Gastrocnemius medialis (tissue), 4 donors: Measurements from ENCODE around the gene FBLIM1. TPM values are rescaled to one million over a fixed set of nuclear protein-coding genes. Genes with fewer than 3 reads are reported as not detected.

Source experiments
- ATAC-seq, 2 donors: fragments of 150-250 bp; one replicate each; pipeline ENCODE4 v1.9.1; 2016
- DNase-seq, 2 donors: peaks; one replicate each; pipeline ENCODE4 v3.0.0-alpha.2; 2019
- H3K27ac ChIP-seq, 4 donors: fragments of 200-600 bp; sonication (generic); 1 replicate in 1 of 4; 2 replicates in 3 of 4; pipeline ENCODE4 v1.5.1; 2016 to 2018; ENCODE audit warnings: mild to moderate bottlenecking in 2 of 4, moderate library complexity in 1 of 4
- H3K27me3 ChIP-seq, 3 donors: fragments of 200-600 bp; sonication (generic) in 2 of 3; 1 replicate in 1 of 3; 2 replicates in 2 of 3; pipeline versions ENCODE4 v1.5.1 to v1.6.0; 2016 to 2019; ENCODE audit warnings: mild to moderate bottlenecking in 1 of 3, moderate library complexity in 1 of 3
- H3K36me3 ChIP-seq, 2 donors: fragments of 200-600 bp; sonication (generic) in 1 of 2; one replicate each; pipeline ENCODE4 v1.5.1; 2017 to 2018
- H3K4me1 ChIP-seq, 2 donors: fragments of 200-600 bp; sonication (generic) in 1 of 2; one replicate each; pipeline ENCODE4 v1.5.1; 2016 to 2017; ENCODE audit warnings: mild to moderate bottlenecking in 2 of 2
- H3K4me3 ChIP-seq, 4 donors: fragments of 200-600 bp; sonication (generic) in 3 of 4; 1 replicate in 1 of 4; 2 replicates in 3 of 4; pipeline ENCODE4 v1.5.1; 2016 to 2019; ENCODE audit warnings: mild to moderate bottlenecking in 2 of 4
- H3K9me3 ChIP-seq, 3 donors: fragments of 200-600 bp; sonication (generic) in 2 of 3; 1 replicate in 1 of 3; 2 replicates in 2 of 3; pipeline ENCODE4 v1.5.1; 2016 to 2019
- POLR2A ChIP-seq, 2 donors: fragments of 450-650 bp; IDR thresholded peaks; one replicate each; pipeline ENCODE4 v1.6.1; 2017; ENCODE audit warnings: antibody characterized with exemption in 2 of 2, mild to moderate bottlenecking in 2 of 2, moderate library complexity in 2 of 2
- in situ Hi-C, 4 donors: fragments of 200-750 bp; cut with MboI; loops; one replicate each; pipeline versions ENCODE4 v1.15.0 to v1.8.0; 2017; ENCODE audit warnings: low sequenced_read_pairs in 4 of 4
- intact Hi-C: fragments of 100-400 bp; cut with DNase I; formaldehyde crosslinking; loops from one replicate; pipeline ENCODE4 v1.15.1; 2023; ENCODE audit warnings: low total_unique reads
- total RNA-seq, 4 donors: library from RNA; depleted of rRNA; stranded (reverse); fragments of >200 nt; gene quantifications; one replicate each; pipeline versions ENCODE4 v1.1.0 to v1.2.3, GENCODE V29; 2016
- TF ChIP-seq, protein P1 (sequence below), 5 experiments: fragments of 450-650 bp in 3 of 5; fragments of 200-600 bp in 2 of 5; sonication (generic) in 2 of 5; IDR thresholded peaks in 4 of 5; conservative IDR thresholded peaks in 1 of 5; 1 replicate in 4 of 5; 2 replicates in 1 of 5; pipeline ENCODE4 v1.5.1; 2016 to 2019; ENCODE audit warnings: antibody characterized with exemption in 5 of 5, mild to moderate bottlenecking in 3 of 5, moderate library complexity in 3 of 5

The FBLIM1 gene
- total RNA-seq, 4 donors from 2014 or later, result 1.4 to 3.9 (median 3.8) TPM

GRCh38 chr1:15722411-15722810, 36.2 kb upstream of the FBLIM1 start:
- Histone ChIP-seq H3K27ac (peak overlapping the region; percentile 93 to 96 (median 96)), H3K9me3 (no peaks in the 10 kb centered on the region), H3K4me3 (no peak overlapping the region), H3K27me3 (no peaks in the 10 kb centered on the region), H3K36me3 (peaks cover 0 to 55% of the 10 kb centered on the region in 2 donors), H3K4me1 (peaks cover 50 to 55% of the 10 kb centered on the region in 2 donors)
- intact Hi-C loops, result no loop called here
- in situ Hi-C loops, result no loop called here
- ATAC-seq (no peak), DNase-seq (no peak)
- TF ChIP-seq POLR2A (IDR thresholded peaks at IDR 0.05), result no peak
- TF ChIP-seq, protein P1, sequence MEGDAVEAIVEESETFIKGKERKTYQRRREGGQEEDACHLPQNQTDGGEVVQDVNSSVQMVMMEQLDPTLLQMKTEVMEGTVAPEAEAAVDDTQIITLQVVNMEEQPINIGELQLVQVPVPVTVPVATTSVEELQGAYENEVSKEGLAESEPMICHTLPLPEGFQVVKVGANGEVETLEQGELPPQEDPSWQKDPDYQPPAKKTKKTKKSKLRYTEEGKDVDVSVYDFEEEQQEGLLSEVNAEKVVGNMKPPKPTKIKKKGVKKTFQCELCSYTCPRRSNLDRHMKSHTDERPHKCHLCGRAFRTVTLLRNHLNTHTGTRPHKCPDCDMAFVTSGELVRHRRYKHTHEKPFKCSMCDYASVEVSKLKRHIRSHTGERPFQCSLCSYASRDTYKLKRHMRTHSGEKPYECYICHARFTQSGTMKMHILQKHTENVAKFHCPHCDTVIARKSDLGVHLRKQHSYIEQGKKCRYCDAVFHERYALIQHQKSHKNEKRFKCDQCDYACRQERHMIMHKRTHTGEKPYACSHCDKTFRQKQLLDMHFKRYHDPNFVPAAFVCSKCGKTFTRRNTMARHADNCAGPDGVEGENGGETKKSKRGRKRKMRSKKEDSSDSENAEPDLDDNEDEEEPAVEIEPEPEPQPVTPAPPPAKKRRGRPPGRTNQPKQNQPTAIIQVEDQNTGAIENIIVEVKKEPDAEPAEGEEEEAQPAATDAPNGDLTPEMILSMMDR (IDR thresholded peaks at IDR 0.05 in 4 of 5, conservative IDR thresholded peaks at IDR 0.05 in 1 of 5), result no peak

DNA sequence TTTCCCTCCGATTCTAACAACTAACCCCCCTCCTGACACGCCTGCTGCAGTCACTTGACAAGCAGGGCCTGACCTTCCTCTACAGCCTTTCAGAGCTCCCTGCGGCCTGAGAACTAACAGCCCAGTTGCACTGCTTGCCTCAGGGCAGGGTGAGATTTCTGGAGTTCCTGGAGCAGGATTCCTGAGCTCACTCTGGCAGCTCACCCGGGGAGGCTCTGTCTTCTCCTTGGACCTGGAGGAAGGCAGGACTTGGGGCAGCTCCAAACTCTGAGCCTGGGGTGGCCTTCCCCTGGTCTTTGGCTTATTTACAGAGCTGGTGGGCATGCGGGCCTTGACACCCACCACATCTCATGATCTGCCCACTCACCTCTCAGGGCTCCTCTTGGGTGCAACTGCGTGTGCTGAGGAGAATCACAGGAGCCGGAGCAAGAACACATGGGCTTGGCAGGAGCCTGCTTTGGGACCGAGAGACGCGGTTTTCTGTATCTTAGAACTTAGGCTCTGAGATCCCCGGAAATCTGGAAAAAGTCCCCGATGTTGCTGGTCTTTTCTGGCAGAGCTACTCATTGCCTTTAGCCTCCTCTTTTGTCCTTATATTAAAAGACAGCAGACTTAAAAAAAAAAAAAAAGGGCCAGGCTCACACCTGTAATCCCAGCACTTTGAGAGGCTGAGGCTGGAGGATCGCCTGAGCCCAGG, 35.6 kb upstream of the FBLIM1 start:
- in situ Hi-C loops (no loop called here), intact Hi-C loops (no loop called here)
- ATAC-seq (no peak), DNase-seq (no peak)
- Histone ChIP-seq H3K27ac (peak overlapping the region; percentile 93 to 96 (median 96)), H3K9me3 (no peaks in the 10 kb centered on the region), H3K4me3 (no peak overlapping the region), H3K4me1 (peaks cover 49 to 55% of the 10 kb centered on the region in 2 donors), H3K27me3 (no peaks in the 10 kb centered on the region), H3K36me3 (peaks cover 0 to 61% of the 10 kb centered on the region in 2 donors)
- TF ChIP-seq, protein P1 (IDR thresholded peaks at IDR 0.05 in 4 of 5, conservative IDR thresholded peaks at IDR 0.05 in 1 of 5), result no peak
- no peak for TF ChIP-seq POLR2A (IDR thresholded peaks at IDR 0.05)

GRCh38 chr1:15723631-15724246, 34.9 kb upstream of the FBLIM1 start:
- intact Hi-C loops, result no loop called here
- Histone ChIP-seq H3K36me3 (peaks cover 0 to 69% of the 10 kb centered on the region in 2 donors), H3K4me1 (peaks cover 49 to 54% of the 10 kb centered on the region in 2 donors), H3K9me3 (no peaks in the 10 kb centered on the region), H3K27me3 (no peaks in the 10 kb centered on the region), H3K27ac (peak overlapping the region; percentile 93 to 96 (median 96)), H3K4me3 (no peak overlapping the region)
- ATAC-seq, result no peak
- DNase-seq, result no peak
- in situ Hi-C loops, result no loop called here
- TF ChIP-seq, protein P1 (IDR thresholded peaks at IDR 0.05 in 4 of 5, conservative IDR thresholded peaks at IDR 0.05 in 1 of 5), result no peak
- no peak for TF ChIP-seq POLR2A (IDR thresholded peaks at IDR 0.05)

DNA sequence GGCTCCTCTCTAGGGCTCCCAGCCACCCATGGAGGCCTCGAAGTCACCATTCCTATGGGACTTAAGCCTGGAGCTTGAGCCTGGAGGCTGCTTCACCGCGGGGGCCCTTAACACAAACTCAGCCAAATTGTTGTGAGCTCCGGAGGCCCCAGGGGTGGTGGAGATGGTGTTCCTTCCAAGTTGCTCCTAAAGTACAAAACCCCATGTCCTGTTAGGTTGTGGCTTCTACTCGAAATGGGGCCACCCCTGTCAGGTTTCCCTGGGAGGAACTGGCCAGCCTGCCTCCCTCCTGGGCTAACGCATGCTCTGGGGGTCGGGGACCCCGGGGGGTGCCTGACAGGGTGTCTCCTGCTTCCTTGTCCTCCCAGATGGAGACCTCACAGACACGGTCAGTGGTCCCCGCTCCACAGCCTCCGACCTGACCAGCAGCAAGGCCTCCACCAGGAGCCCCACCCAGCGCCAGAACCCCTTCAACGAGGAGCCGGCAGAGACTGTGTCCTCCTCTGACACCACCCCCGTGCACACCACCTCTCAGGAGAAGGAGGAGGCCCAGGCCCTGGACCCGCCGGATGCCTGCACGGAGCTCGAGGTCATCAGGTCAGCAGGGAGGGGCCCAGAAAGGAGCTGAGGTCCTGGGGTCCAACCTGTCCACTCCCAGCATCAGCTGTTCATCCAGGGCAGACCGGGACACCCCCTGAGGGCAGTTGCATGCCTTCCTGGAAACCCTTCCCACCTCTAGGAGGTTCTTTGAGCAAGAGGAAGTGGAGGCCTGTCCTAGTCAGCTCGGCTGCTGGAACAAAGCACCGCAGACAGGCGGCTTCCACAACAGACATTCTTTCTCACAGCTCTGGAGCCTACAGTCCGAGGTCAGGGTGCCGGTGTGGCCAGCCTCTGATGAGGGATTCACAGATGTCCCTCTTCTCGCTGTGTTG, 33.4 kb upstream of the FBLIM1 start:
- no peaks in the 10 kb centered on the region for H3K27me3 ChIP-seq
- peaks cover 44 to 50% of the 10 kb centered on the region in 2 donors for H3K4me1 ChIP-seq
- TF ChIP-seq, protein P1 (IDR thresholded peaks at IDR 0.05 in 4 of 5, conservative IDR thresholded peaks at IDR 0.05 in 1 of 5), result no peak
- no peak for TF ChIP-seq POLR2A (IDR thresholded peaks at IDR 0.05)
- H3K27ac ChIP-seq, result peak overlapping the region; percentile 90 to 96 (median 94)
- peaks cover 0 to 73% of the 10 kb centered on the region in 2 donors for H3K36me3 ChIP-seq
- no peak for DNase-seq
- no peak for ATAC-seq
- in situ Hi-C loops (loop anchor here in 1 of 4 donors (25.0 kb wide), 1 partner anchor 138 kb away; the partner anchor contains the start of gene AGMAT), intact Hi-C loops (no loop called here)
- no peak overlapping the region for H3K4me3 ChIP-seq
- no peaks in the 10 kb centered on the region for H3K9me3 ChIP-seq
